Measurements from ENCODE around the gene ETS1.
"Not testable (repeated sequence)": the region's sequence is repeated elsewhere in the genome, so short reads cannot be mapped to it uniquely, and the experiment has no call there.

ETS1 gene

DNA sequence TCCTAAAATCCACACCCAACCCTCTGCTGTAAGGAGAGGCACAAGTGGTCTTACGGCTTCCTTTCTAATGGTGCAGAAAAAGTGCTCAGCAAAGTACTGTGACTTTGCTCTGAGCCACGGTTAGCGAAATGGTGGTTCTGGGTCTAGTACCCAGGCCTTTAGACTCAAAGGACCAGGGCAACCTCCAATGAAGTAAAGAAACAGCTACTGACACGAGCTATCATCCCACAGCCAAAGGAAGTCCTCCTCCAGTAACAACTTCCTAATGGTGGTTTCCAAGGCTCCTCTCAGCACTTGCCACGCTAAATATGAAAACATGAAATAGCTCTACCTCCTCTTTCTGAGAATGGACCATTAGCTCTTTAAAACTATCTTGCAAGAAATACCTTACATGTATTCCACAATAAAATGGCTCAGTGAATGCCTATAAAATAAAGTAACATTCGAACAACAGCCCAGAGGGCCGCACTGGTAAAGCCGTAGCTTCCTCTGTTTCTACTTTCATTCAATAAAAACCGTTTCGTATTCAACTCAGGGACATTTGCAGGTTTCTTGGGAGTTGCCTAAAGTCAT is 122.4 kb downstream of the ETS1 start:
- FAIRE-seq (no peak), DNase-seq (ENCODE audit: insufficient read length, low spot score) (no peak)
- no peak for TF ChIP-seq POLR2A (IDR thresholded peaks at IDR 0.05; ENCODE audit: low read depth, low read length)

DNA sequence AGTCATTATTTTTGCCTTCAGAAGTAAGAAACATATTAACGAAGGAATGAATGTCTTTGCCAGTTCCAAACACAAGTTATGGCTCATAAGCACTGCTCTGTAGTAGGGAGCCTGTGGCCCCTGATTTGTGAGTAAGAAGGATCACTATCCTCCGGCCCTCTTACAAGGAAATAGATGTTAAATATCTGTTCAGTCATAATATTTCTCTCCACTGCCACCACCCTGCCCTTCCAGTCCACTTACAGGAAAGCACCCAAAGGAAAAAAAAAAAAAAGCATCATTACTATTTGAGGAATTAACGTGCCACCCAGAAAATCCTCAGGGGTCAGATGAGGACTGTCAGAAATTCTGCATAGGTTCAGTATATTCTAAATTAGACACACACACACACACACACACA is 123.4 kb downstream of the ETS1 start:
- no peak for DNase-seq (ENCODE audit: insufficient read length, low spot score)
- FAIRE-seq = no peak
- no peak for TF ChIP-seq POLR2A (IDR thresholded peaks at IDR 0.05; ENCODE audit: low read depth, low read length)

DNA sequence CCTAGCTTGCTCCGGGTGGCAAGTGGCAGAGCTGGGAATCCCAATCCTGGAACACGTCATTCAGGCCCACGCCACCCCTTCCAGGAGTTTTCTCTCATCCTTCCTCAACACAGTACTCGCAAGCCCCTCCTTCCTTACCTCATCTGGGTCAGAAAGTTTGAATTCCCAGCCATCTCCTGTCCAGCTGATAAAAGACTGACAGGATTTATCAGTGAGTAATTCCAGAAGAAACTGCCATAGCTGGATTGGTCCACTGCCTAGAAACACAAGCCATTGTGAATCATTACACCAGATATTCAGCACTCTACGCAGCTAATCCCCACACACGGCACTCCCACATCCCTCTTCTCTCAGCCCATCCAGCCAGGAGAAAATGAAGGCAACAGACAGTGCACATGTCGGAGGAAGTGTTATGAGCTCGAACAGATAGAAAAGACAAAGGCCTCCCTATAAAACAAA is 124.0 kb downstream of the ETS1 start:
- DNase-seq (ENCODE audit: insufficient read length, low spot score) (no peak), FAIRE-seq (no peak)
- TF ChIP-seq POLR2A (IDR thresholded peaks at IDR 0.05; ENCODE audit: low read depth, low read length) = no peak

DNA sequence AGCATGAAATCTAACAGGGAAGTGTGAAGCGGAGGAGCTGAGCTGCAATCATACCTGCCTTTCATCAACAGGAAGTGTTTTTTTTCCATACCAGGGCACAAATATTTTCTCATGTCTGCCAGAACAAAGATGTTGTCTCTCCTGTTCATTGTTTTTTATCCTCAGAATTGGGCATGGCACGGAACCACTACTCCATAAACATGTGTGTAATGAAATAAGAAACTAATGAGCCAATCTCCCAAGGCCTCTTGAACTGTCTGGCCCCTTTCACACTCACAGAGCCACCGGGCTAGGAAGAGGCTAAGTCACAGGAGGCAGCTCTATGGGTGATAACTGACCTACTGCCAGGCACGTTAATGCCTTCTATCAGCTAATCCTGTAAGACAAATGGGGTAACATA is 124.4 kb downstream of the ETS1 start:
- no peak for FAIRE-seq

DNA sequence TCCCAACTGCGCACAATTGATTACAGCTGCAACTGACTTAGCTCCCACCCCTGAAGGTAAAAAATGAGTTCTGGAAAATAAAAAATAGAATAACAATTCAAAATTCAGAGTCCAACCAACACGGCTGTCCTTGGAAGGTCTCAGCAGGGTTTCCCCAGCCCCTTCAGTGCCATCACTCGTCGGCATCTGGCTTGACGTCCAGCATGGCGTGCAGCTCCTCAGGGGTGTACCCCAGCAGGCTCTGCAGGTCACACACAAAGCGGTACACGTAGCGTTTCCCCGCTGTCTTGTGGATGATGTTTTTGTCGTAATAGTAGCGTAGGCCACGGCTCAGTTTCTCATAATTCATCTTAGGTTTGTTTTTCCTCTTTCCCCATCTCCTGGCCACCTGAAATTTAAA is 125.2 kb downstream of the ETS1 start:
- no peak for FAIRE-seq
- no peak for DNase-seq (ENCODE audit: insufficient read length, low spot score)
- TF ChIP-seq POLR2A (IDR thresholded peaks at IDR 0.05; ENCODE audit: low read depth, low read length) = no peak

More for the DNA sequence above, 124.4 kb downstream of the ETS1 start:
- DNase-seq (ENCODE audit: insufficient read length, low spot score) = no peak
- TF ChIP-seq POLR2A (IDR thresholded peaks at IDR 0.05; ENCODE audit: low read depth, low read length) = no peak

DNA sequence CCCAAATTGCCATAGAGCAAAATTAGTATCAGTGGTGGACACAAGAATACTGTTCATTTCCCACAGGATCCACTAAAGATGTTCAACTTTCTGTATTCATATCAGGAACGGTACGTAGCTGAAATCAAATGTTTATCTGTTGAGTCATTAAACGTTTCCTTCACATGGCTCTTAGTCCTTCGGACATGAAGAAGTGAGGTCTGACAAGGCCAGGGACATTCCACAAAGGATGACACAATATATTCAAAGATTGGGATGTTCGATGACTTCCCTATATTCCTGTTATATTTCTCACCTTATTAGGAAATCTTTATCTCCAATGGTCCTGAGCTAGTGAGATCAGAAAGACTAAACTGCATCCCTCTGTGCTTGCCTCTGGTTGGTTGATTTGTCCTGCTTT is 129.0 kb downstream of the ETS1 start:
- no peak for TF ChIP-seq POLR2A (IDR thresholded peaks at IDR 0.05; ENCODE audit: low read depth, low read length)
- peak; percentile 71 for FAIRE-seq
- no peak for DNase-seq (ENCODE audit: insufficient read length, low spot score)

DNA sequence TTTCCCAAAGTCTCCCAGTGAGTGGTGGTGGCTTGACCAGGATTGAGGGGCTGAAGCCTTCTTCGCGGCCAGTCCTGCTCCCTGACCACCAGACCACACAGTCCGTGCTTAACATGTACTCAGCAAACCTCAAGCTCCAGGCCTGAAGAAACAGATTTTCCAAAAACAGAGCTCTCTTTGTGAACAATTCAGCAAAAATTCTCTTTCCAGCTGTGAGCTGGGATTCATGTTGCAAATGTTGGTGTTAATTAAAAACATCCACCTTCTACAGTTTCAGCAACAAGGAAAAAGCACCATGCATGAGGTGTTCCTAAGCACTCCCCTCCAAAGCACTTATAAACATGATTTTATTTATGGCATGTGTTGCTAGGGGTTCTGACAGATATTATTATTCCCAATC is 129.5 kb downstream of the ETS1 start:
- TF ChIP-seq POLR2A (IDR thresholded peaks at IDR 0.05; ENCODE audit: low read depth, low read length) = no peak
- FAIRE-seq (no peak), DNase-seq (ENCODE audit: insufficient read length, low spot score) (no peak)

DNA sequence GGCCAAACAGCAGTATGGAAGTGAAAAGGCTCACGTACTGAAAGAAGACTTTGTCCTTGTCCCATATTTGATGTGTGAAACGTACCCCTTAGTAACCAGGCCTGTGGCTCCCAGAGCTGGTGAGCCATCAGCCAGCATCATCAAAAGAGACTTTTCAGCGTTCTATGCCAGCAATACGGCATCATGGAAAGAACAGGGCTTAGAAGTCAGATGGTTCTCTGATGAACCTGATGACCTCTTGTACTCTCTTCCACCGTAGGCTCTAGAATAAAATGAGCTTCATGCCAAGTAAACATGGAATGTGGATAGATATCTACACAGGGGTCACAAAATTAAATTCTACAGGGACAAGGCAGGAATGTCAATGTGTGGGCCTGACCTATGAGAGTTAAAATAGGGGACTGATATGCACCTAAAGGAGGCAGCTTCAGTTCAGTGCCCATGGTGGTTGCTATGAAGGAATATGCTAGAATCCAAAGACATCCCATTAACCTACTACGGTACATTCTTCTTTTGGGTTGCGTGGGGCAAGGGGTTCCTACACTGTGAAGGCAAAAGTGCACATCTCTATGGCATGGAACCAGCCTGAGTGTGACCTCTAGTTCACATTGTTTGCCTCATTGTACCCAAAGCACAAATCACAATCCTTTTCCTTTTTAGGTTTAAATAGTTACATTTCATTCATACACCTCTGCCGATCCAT is 130.6 kb downstream of the ETS1 start:
- DNase-seq (ENCODE audit: insufficient read length, low spot score) (no peak), FAIRE-seq (no peak)
- no peak for TF ChIP-seq POLR2A (IDR thresholded peaks at IDR 0.05; ENCODE audit: low read depth, low read length)

DNA sequence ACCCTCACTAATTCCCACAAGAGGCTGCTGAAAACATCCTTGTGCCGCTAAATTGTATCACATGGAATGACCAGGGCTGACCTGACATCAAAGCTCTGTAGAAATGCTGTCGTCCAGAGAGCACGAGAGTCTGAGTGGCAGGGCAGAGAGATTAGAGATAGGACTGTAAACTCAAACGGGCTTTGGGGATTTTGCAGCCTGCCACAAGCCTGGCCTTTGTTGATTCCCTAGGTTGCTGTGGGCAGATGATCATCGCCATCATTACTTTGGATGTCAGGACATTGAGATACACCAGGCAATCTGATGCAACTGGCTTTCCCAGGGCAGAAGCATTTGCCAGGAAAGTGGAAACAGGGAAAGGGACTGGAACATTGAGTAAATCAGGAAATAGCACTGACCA is 131.6 kb downstream of the ETS1 start:
- DNase-seq (ENCODE audit: insufficient read length, low spot score) (no peak), FAIRE-seq (no peak)
- TF ChIP-seq POLR2A (IDR thresholded peaks at IDR 0.05; ENCODE audit: low read depth, low read length) = no peak

DNA sequence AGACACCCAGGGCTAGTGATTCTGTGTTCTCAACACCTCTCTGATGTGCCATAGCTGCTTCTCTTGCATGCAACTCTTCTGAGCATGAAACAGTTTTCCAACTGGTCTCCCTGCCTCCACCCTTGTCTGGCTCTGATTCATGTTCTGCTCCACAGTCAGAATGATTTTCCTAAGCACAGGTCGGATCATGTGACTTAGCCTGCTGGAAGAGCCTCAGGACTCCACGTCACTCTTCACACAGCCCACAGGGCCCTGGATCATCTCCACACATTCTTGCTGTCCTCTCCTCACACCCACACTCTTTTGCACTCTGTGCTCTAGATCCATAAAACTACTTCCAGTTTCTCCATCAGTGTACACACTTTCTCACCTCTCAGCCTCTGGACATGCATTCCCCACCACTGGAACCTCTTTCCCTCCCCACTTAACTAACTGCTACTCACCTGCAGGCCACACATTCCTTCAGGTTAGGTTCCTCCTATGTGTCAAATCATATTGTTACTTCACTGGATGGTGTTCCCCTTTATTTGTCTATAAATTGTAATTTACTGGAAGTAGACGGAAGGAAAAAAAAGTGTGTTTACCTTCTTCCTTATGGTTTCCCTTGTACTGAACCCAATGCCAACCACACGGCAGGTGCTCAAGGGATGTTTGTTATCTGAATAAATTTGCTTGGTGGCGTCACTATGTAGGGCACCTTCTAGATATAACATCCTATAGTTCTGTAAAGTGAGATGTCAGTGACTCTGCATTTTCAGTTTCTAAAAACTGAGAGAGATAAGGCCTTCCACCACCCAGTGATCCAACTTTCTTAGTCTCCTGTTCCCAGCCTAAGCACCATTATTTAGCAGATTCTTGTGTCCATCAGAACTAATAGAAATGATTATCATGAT is 133.7 kb downstream of the ETS1 start:
- DNase-seq (ENCODE audit: insufficient read length, low spot score) (no peak), FAIRE-seq (peak; percentile 84)
- no peak for TF ChIP-seq POLR2A (IDR thresholded peaks at IDR 0.05; ENCODE audit: low read depth, low read length)

DNA sequence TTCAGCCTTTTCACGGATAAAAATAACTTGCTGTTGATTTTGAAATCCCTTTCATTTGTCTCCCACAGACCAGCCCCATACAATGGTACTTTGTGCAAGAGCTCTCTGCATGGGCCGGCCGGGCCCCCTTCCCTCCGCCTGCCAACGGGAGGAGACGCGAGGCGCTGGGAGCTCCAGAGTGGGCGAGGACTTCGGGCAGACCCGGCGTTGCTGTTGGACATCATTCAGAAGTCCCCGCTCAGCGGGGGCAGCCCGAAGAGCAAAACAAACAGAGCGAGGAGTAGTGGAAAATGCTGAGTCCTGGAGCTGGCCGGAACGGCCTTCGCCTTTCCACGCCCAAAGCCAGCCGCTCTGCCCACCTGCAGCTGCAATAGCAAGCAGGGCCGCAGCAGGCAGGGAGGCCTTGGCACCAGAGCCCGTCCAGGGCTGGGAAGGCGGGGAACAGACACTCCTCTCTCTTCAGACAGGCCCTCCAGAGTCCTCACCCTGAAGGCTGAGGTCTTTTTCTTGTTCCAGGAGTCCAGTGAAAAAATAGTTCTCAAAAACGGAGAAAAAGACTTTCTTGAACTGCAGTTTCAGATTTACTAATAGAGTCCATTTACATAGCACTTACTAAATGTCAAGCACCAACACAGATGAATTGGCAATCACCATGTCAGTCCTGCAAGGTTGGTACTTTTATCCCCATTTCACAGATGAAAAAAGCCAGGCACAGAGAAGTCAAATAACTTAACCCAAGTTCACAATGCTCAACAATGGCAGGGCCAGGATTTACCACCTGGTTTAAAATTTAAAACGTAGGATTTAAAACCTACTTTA is 135.5 kb downstream of the ETS1 start:
- DNase-seq (ENCODE audit: insufficient read length, low spot score) (no peak), FAIRE-seq (no peak)
- no peak for TF ChIP-seq POLR2A (IDR thresholded peaks at IDR 0.05; ENCODE audit: low read depth, low read length)

DNA sequence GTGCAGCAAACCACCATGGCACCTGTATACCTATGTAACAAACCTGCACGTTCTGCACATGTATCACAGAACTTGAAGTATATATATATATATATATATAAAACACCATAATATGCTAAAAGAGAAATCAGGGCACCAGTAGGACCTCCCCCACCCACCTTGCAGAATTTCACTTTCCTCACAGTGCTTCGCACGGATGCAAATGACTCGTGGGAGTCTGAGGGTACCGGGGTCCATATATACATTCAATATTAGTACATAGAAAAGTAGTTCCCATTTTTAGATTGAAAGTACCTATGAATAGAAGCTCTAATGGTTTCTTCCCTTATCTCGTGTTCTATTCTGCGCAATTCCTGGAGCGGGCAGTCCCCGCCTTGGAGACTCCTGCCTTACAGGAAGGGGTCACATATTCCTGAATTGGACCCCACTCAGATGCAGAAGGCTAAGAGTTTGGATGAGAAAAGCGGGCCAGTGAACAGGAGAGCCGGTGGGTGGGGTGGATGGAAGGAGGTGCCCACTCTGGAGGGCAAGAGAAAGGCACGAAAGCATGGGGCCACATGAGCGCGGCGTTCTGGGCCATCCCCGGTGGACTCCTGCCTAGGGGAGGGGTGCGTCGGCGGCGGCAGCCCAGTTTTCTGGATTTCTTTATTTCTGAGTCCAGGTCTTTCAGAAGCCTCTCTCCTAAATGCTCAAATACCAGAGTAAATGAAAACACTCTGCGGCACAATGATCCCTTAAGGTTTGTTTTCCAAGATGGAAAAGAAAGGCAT is 136.3 kb downstream of the ETS1 start:
- TF ChIP-seq POLR2A (IDR thresholded peaks at IDR 0.05; ENCODE audit: low read depth, low read length) = no peak
- DNase-seq (ENCODE audit: insufficient read length, low spot score) (no peak), FAIRE-seq (no peak)

DNA sequence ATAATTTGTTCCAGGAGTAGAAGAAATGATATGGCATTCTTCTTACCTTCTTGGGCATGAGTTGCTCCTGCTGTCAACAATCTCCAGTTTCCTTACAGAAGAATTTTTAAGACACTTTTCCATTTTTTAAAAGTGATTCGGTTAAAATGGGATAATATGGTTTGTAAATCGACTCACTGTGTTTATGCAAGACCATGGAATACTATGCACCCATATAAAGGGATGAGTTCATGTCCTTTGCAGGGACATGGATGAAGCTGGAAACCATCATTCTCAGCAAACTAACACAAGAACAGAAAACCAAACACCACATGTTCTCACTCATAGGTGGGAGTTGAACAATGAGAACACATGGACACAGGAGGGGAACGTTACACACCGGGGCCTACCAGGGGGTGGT is 136.9 kb downstream of the ETS1 start:
- not testable (repeated sequence) for FAIRE-seq

More for the DNA sequence above, 136.9 kb downstream of the ETS1 start:
- DNase-seq (ENCODE audit: insufficient read length, low spot score) = not testable (repeated sequence)

All from H54 (cell line).